Measurements from ENCODE around the gene TECR. TPM values are rescaled to one million over a fixed set of nuclear protein-coding genes. Genes with fewer than 3 reads are reported as not detected.

The TECR gene
- total and polyA plus RNA-seq, 9 of the 15 experiments (the other 6 are each of a cell fraction or from before 2014, with no cell fraction given) = 29.3 to 211 (median 81.4) TPM

DNA sequence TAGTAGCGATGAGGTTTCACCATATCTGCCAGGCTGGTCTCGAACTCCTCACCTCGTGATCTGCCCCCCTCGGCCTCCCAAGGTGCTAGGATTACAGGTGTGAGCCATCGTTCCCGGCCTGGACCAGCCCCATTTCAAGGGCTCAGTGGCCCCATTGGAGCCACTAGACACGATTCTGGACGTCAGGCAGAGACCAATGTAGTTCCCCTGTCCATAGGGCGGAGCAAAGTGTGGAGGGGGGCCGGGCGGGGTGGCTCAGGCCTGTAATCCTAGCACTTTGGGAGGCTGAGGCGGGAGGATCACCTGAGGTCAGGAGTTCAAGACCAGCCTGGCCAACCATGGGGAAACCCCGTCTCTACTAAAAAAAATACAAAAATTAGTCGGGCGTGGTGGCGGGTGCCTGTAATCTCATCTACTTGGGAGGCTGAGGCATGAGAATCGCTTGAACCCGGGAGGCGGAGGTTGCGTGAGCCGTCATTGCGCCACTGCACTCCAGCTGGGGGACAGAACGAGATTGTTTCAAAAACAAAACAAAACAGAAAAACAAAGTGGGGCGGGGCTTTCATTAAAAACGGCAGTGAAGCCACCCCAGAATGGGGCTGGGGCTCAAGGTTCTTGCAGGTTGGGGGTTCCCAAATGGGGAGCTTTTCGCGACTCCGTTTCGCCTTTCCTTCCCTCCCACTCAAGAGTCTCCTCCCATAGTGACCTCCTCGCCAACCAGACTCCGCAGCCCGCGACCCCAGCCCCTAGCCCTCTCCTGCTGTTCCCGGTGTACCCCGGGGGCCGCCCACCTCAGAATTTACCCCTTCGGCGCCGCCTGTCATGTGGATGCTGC, 758 bp upstream of the TECR start (continued):
- TF ChIP-seq, protein P1, sequence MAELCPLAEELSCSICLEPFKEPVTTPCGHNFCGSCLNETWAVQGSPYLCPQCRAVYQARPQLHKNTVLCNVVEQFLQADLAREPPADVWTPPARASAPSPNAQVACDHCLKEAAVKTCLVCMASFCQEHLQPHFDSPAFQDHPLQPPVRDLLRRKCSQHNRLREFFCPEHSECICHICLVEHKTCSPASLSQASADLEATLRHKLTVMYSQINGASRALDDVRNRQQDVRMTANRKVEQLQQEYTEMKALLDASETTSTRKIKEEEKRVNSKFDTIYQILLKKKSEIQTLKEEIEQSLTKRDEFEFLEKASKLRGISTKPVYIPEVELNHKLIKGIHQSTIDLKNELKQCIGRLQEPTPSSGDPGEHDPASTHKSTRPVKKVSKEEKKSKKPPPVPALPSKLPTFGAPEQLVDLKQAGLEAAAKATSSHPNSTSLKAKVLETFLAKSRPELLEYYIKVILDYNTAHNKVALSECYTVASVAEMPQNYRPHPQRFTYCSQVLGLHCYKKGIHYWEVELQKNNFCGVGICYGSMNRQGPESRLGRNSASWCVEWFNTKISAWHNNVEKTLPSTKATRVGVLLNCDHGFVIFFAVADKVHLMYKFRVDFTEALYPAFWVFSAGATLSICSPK (IDR thresholded peaks at IDR 0.05; ENCODE audit: borderline replicate concordance) = no peak
- no peak for TF ChIP-seq ZNF239 (CRISPR knock-in tag; IDR thresholded peaks at IDR 0.05)
- TF ChIP-seq KLF10 (CRISPR knock-in tag; IDR thresholded peaks at IDR 0.05) = no peak
- no peak for TF ChIP-seq FOXK2 (conservative IDR thresholded peaks at IDR 0.05 in 1 of 2, IDR thresholded peaks at IDR 0.05 in 1 of 2; ENCODE audit: low read depth in 2 of 2)
- TF ChIP-seq CHD1 (IDR thresholded peaks at IDR 0.05; ENCODE audit: low read length) = no peak
- peak in 1 of 2 experiments; percentile 56; a peak in 2 of 4 replicates for TF ChIP-seq TRIM24 (IDR thresholded peaks at IDR 0.05)
- TF ChIP-seq MED1 (CRISPR knock-in tag; IDR thresholded peaks at IDR 0.05; ENCODE audit: borderline replicate concordance) = no peak
- peak; percentile 66 for TF ChIP-seq CC2D1A (IDR thresholded peaks at IDR 0.05)
- no peak for TF ChIP-seq ZC3H8 (IDR thresholded peaks at IDR 0.05)
- TF ChIP-seq CXXC5 (CRISPR knock-in tag; IDR thresholded peaks at IDR 0.05) = no peak
- TF ChIP-seq ERF (CRISPR knock-in tag; IDR thresholded peaks at IDR 0.05) = no peak
- TF ChIP-seq TAF7 (tag; IDR thresholded peaks at IDR 0.05) = no peak
- TF ChIP-seq HEY1 (CRISPR knock-in tag; IDR thresholded peaks at IDR 0.05; ENCODE audit: borderline replicate concordance) = no peak
- TF ChIP-seq, protein P2, sequence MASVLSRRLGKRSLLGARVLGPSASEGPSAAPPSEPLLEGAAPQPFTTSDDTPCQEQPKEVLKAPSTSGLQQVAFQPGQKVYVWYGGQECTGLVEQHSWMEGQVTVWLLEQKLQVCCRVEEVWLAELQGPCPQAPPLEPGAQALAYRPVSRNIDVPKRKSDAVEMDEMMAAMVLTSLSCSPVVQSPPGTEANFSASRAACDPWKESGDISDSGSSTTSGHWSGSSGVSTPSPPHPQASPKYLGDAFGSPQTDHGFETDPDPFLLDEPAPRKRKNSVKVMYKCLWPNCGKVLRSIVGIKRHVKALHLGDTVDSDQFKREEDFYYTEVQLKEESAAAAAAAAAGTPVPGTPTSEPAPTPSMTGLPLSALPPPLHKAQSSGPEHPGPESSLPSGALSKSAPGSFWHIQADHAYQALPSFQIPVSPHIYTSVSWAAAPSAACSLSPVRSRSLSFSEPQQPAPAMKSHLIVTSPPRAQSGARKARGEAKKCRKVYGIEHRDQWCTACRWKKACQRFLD (CRISPR knock-in tag; IDR thresholded peaks at IDR 0.05) = no peak
- no peak for TF ChIP-seq RBM25 (IDR thresholded peaks at IDR 0.05; ENCODE audit: low read depth, low read length, severe bottlenecking)
- no peak for TF ChIP-seq ZNF175 (CRISPR knock-in tag; IDR thresholded peaks at IDR 0.05; ENCODE audit: low read depth)
- TF ChIP-seq FOXP1 (CRISPR knock-in tag; IDR thresholded peaks at IDR 0.05) = no peak
- TF ChIP-seq, protein P3, sequence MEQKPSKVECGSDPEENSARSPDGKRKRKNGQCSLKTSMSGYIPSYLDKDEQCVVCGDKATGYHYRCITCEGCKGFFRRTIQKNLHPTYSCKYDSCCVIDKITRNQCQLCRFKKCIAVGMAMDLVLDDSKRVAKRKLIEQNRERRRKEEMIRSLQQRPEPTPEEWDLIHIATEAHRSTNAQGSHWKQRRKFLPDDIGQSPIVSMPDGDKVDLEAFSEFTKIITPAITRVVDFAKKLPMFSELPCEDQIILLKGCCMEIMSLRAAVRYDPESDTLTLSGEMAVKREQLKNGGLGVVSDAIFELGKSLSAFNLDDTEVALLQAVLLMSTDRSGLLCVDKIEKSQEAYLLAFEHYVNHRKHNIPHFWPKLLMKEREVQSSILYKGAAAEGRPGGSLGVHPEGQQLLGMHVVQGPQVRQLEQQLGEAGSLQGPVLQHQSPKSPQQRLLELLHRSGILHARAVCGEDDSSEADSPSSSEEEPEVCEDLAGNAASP (IDR thresholded peaks at IDR 0.05) = no peak
- no peak for TF ChIP-seq MTF1 (CRISPR knock-in tag; IDR thresholded peaks at IDR 0.05; ENCODE audit: borderline replicate concordance)
- TF ChIP-seq, protein P4, sequence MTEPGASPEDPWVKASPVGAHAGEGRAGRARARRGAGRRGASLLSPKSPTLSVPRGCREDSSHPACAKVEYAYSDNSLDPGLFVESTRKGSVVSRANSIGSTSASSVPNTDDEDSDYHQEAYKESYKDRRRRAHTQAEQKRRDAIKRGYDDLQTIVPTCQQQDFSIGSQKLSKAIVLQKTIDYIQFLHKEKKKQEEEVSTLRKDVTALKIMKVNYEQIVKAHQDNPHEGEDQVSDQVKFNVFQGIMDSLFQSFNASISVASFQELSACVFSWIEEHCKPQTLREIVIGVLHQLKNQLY (CRISPR knock-in tag; conservative IDR thresholded peaks at IDR 0.05) = no peak
- no peak for TF ChIP-seq BRD9 (IDR thresholded peaks at IDR 0.05; ENCODE audit: low read depth, partially characterized antibody)
- no peak for TF ChIP-seq NCOA1 (IDR thresholded peaks at IDR 0.05; ENCODE audit: low read depth)
- no peak for TF ChIP-seq FIP1L1 (IDR thresholded peaks at IDR 0.05; ENCODE audit: low read depth, low read length, poor library complexity, severe bottlenecking)
- peak; percentile 85 for TF ChIP-seq CEBPB (tag; IDR thresholded peaks at IDR 0.05)
- no peak for TF ChIP-seq HNRNPUL1 (IDR thresholded peaks at IDR 0.05; ENCODE audit: low read length)
